Neural crest cell (in vitro differentiated cells): Measurements from ENCODE around the gene F8. TPM values are rescaled to one million over a fixed set of nuclear protein-coding genes. Genes with fewer than 3 reads are reported as not detected.
"Not testable (repeated sequence)": the region's sequence is repeated elsewhere in the genome, so short reads cannot be mapped to it uniquely, and the experiment has no call there.

Experiments used
- DNase-seq: peaks from one replicate; pipeline ENCODE4 v3.0.0; 2021; ENCODE audit warnings: low read depth, mixed read lengths, low spot score
- H3K27ac Mint-ChIP-seq: one replicate; pipeline ENCODE4 v1.8.0; 2021; ENCODE audit warnings: mild to moderate bottlenecking, mixed read lengths; ENCODE audit not compliant: unreplicated experiment
- H3K27me3 Mint-ChIP-seq: 2 replicates; pipeline ENCODE4 v1.8.0; 2021; ENCODE audit warnings: low read depth, mild to moderate bottlenecking, mixed read lengths
- H3K36me3 Mint-ChIP-seq: 2 replicates; pipeline ENCODE4 v1.8.0; 2021; ENCODE audit warnings: low read depth, mild to moderate bottlenecking, mixed read lengths
- H3K4me1 Mint-ChIP-seq: 2 replicates; pipeline ENCODE4 v1.8.0; 2021; ENCODE audit warnings: mixed read lengths
- H3K4me3 Mint-ChIP-seq: one replicate; pipeline ENCODE4 v1.8.0; 2021; ENCODE audit warnings: mild to moderate bottlenecking, mixed read lengths
- H3K9me3 Mint-ChIP-seq: 2 replicates; pipeline ENCODE4 v1.8.0; 2021; ENCODE audit warnings: mixed read lengths
- CTCF ChIP-seq: fragments of 200-600 bp; sonication (generic); conservative IDR thresholded peaks from 2 replicates; pipeline ENCODE4 v1.5.0; 2021; ENCODE audit warnings: antibody characterized with exemption, mild to moderate bottlenecking
- total RNA-seq: library from RNA; stranded (reverse); gene quantifications from 2 replicates; pipeline ENCODE4 v1.2.1, GENCODE V29; 2021

F8 gene
- total RNA-seq, 1 donor from 2014 or later = 2.1 TPM

GRCh38 chrX:154918060-154918483 lies 104.5 kb downstream of the F8 start:
- peak; percentile 29 for DNase-seq
- peak; percentile 77 for TF ChIP-seq CTCF
- Mint-ChIP-seq H3K27ac (peak overlapping the region; percentile 51), H3K9me3 (peaks cover 22% of the 10 kb centered on the region), H3K4me3 (peak overlapping the region; percentile 65), H3K27me3 (no peaks in the 10 kb centered on the region), H3K4me1 (peaks cover 9% of the 10 kb centered on the region), H3K36me3 (peaks cover 3% of the 10 kb centered on the region)

GRCh38 chrX:154914052-154914451 lies 108.5 kb downstream of the F8 start:
- peaks cover 29% of the 10 kb centered on the region for H3K9me3 Mint-ChIP-seq
- TF ChIP-seq CTCF = no peak
- no peak for DNase-seq
- H3K4me1 Mint-ChIP-seq = peaks cover 9% of the 10 kb centered on the region
- no peak overlapping the region for H3K4me3 Mint-ChIP-seq
- H3K27ac Mint-ChIP-seq = no peak overlapping the region
- H3K36me3 Mint-ChIP-seq = peaks cover 9% of the 10 kb centered on the region
- no peaks in the 10 kb centered on the region for H3K27me3 Mint-ChIP-seq

- H3K4me3 Mint-ChIP-seq, DNase-seq, H3K4me1 Mint-ChIP-seq, H3K27ac Mint-ChIP-seq, H3K36me3 Mint-ChIP-seq, H3K27me3 Mint-ChIP-seq: not testable (repeated sequence)
- peaks cover 26% of the 10 kb centered on the region for H3K9me3 Mint-ChIP-seq
Measured at GRCh38 chrX:154910528-154910927, 112.0 kb downstream of the F8 start.

GRCh38 chrX:154910048-154910447 lies 112.5 kb downstream of the F8 start:
- H3K4me1 Mint-ChIP-seq, H3K27ac Mint-ChIP-seq, H3K4me3 Mint-ChIP-seq, DNase-seq, H3K36me3 Mint-ChIP-seq, H3K27me3 Mint-ChIP-seq: not testable (repeated sequence)
- H3K9me3 Mint-ChIP-seq = peaks cover 26% of the 10 kb centered on the region

GRCh38 chrX:154908821-154909220 lies 113.7 kb downstream of the F8 start:
- H3K4me1 Mint-ChIP-seq = no peaks in the 10 kb centered on the region
- H3K9me3 Mint-ChIP-seq = peaks cover 20% of the 10 kb centered on the region
- H3K27me3 Mint-ChIP-seq = peaks cover 10% of the 10 kb centered on the region
- DNase-seq = no peak
- no peak overlapping the region for H3K4me3 Mint-ChIP-seq
- no peak overlapping the region for H3K27ac Mint-ChIP-seq
- TF ChIP-seq CTCF = no peak
- peaks cover 6% of the 10 kb centered on the region for H3K36me3 Mint-ChIP-seq

- Mint-ChIP-seq H3K4me3 (no peak overlapping the region), H3K27me3 (peaks cover 8% of the 10 kb centered on the region), H3K9me3 (peaks cover 3% of the 10 kb centered on the region), H3K4me1 (no peaks in the 10 kb centered on the region), H3K27ac (no peak overlapping the region), H3K36me3 (no peaks in the 10 kb centered on the region)
- no peak for DNase-seq
- TF ChIP-seq CTCF = no peak
Measured at GRCh38 chrX:154902408-154902807, 120.1 kb downstream of the F8 start.

GRCh38 chrX:154900323-154900722 lies 122.2 kb downstream of the F8 start:
- H3K27ac Mint-ChIP-seq = no peak overlapping the region
- no peak for DNase-seq
- peaks cover 3% of the 10 kb centered on the region for H3K9me3 Mint-ChIP-seq

More at GRCh38 chrX:154900323-154900722, 122.2 kb downstream of the F8 start:
- Mint-ChIP-seq H3K4me3 (no peak overlapping the region), H3K4me1 (no peaks in the 10 kb centered on the region), H3K27me3 (peaks cover 3% of the 10 kb centered on the region), H3K36me3 (no peaks in the 10 kb centered on the region)
- no peak for TF ChIP-seq CTCF
